NB4 (cell line): ENCODE data around the gene NAALADL2.

ENCODE experiments used
- CTCF ChIP-seq: IDR thresholded peaks from one replicate; pipeline ENCODE4 v1.5.1; 2012; ENCODE audit warnings: low read depth, low read length
- MAX ChIP-seq: IDR thresholded peaks from 2 replicates; pipeline ENCODE4 v1.6.1; 2011; ENCODE audit warnings: low read depth, low read length
- MYC ChIP-seq: IDR thresholded peaks from 2 replicates; pipeline ENCODE4 v1.6.1; 2011; ENCODE audit warnings: low read depth, low read length
- POLR2A ChIP-seq: IDR thresholded peaks from 2 replicates; pipeline ENCODE4 v1.6.1; 2011; ENCODE audit warnings: mild to moderate bottlenecking; ENCODE audit not compliant: insufficient read length; ENCODE audit errors: extremely low read depth

GRCh38 chr3:175200391-175201095 is 341.4 kb downstream of the NAALADL2 start:
- TF ChIP-seq CTCF (no peak), POLR2A (no peak), MAX (no peak), MYC (no peak)
